PC-3 (cell line): ENCODE measurements around the gene GDI2.

Experiments
- EZH2 ChIP-seq: fragments of 300-600 bp; sonication (generic); IDR thresholded peaks from one replicate; pipeline ENCODE4 v1.6.1; 2017; ENCODE audit warnings: antibody characterized with exemption, mild to moderate bottlenecking, low read length; ENCODE audit not compliant: unreplicated experiment
- EZH2phosphoT487 ChIP-seq: fragments of 300-600 bp; sonication (generic); IDR thresholded peaks from 2 replicates; pipeline ENCODE4 v1.6.1; 2018; ENCODE audit warnings: mild to moderate bottlenecking, antibody characterized with exemption, low read length, borderline replicate concordance
- TF ChIP-seq, protein P1 (sequence below): fragments of 300-600 bp; sonication (generic); conservative IDR thresholded peaks from 2 replicates; pipeline ENCODE4 v1.5.1; 2017; ENCODE audit warnings: antibody characterized with exemption, low read depth, mild to moderate bottlenecking, low read length

DNA sequence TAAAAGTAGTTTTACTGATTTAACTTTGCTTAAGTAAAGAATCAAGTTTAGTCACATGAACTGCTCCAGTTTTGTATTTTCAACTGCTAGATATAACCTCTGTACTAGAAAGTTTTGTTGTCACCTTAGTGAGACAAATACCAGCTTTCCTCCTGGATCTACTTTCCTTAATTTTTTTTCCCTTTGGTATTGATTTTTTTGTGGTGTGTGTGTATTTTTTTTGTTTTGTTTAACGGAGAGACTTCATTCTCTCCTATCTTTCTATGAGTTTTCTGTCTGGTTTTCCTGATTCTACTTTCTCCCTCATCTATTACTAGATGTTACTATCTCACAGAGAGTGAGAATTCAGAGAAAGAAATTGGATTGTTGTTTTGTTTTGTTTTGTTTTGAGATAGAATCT is 76.6 kb downstream of the GDI2 start:
- TF ChIP-seq, protein P1, sequence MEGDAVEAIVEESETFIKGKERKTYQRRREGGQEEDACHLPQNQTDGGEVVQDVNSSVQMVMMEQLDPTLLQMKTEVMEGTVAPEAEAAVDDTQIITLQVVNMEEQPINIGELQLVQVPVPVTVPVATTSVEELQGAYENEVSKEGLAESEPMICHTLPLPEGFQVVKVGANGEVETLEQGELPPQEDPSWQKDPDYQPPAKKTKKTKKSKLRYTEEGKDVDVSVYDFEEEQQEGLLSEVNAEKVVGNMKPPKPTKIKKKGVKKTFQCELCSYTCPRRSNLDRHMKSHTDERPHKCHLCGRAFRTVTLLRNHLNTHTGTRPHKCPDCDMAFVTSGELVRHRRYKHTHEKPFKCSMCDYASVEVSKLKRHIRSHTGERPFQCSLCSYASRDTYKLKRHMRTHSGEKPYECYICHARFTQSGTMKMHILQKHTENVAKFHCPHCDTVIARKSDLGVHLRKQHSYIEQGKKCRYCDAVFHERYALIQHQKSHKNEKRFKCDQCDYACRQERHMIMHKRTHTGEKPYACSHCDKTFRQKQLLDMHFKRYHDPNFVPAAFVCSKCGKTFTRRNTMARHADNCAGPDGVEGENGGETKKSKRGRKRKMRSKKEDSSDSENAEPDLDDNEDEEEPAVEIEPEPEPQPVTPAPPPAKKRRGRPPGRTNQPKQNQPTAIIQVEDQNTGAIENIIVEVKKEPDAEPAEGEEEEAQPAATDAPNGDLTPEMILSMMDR = no peak
- no peak for TF ChIP-seq EZH2phosphoT487
- no peak for TF ChIP-seq EZH2
